Stimulated activated CD4-positive, alpha-beta T cell treated with anti-CD3 and anti-CD28 coated beads, TNF-alpha, amount 100 ng/mL, for 1 hour (primary cell): ENCODE data around the gene MOXD1.
A peak's percentile ranks its signal among the peaks of the same experiment; 100 is the strongest.
"Not testable (repeated sequence)": the region's sequence is repeated elsewhere in the genome, so short reads cannot be mapped to it uniquely, and the experiment has no call there.

Experiments
- DNase-seq, 3 donors: peaks; one replicate each; pipeline ENCODE4 v3.0.0-alpha.2; 2020; ENCODE audit warnings: low read depth in 3 of 3, low spot score in 1 of 3

MOXD1 gene

GRCh38 chr6:132354517-132355167 is 46.6 kb downstream of the MOXD1 start:
- DNase-seq, result peak in 2 of 3 donors; percentile 3 to 8

GRCh38 chr6:132351986-132352385 is 49.3 kb downstream of the MOXD1 start:
- not testable (repeated sequence) for DNase-seq

GRCh38 chr6:132348231-132348630 is 53.0 kb downstream of the MOXD1 start:
- DNase-seq, result no peak

GRCh38 chr6:132344811-132345210 is 56.5 kb downstream of the MOXD1 start:
- no peak for DNase-seq

GRCh38 chr6:132341646-132342045 is 59.6 kb downstream of the MOXD1 start:
- no peak for DNase-seq

- no peak for DNase-seq
These were observed 66.8 kb downstream of the MOXD1 start for GRCh38 chr6:132334521-132334885.

GRCh38 chr6:132333639-132334520 is 67.4 kb downstream of the MOXD1 start:
- no peak for DNase-seq

GRCh38 chr6:132330759-132331158 is 70.5 kb downstream of the MOXD1 start:
- no peak for DNase-seq

- no peak for DNase-seq
These were observed 78.9 kb downstream of the MOXD1 start for GRCh38 chr6:132322398-132322797.

GRCh38 chr6:132320007-132320406 is 81.3 kb downstream of the MOXD1 start:
- DNase-seq, result no peak

GRCh38 chr6:132316970-132317369 is 84.3 kb downstream of the MOXD1 start:
- no peak for DNase-seq

GRCh38 chr6:132314432-132314831 is 86.8 kb downstream of the MOXD1 start:
- no peak for DNase-seq

- no peak for DNase-seq
These were observed 90.4 kb downstream of the MOXD1 start for GRCh38 chr6:132310921-132311320.

- DNase-seq, result not testable (repeated sequence)
These were observed 91.1 kb downstream of the MOXD1 start for GRCh38 chr6:132310151-132310550.

- no peak for DNase-seq
These were observed 96.4 kb downstream of the MOXD1 start for GRCh38 chr6:132304891-132305305.

- no peak for DNase-seq
These were observed 100.8 kb downstream of the MOXD1 start for GRCh38 chr6:132300323-132300949.

GRCh38 chr6:132298344-132298949 is 102.8 kb downstream of the MOXD1 start:
- no peak for DNase-seq

- no peak for DNase-seq
These were observed 111.5 kb downstream of the MOXD1 start for GRCh38 chr6:132289756-132290155.

GRCh38 chr6:132287101-132287500 is 114.2 kb downstream of the MOXD1 start:
- DNase-seq, result no peak

- no peak for DNase-seq
These were observed 114.8 kb downstream of the MOXD1 start for GRCh38 chr6:132286298-132287019.
